Fibroblast of skin of scalp (primary cell): ENCODE data around the gene CENPQ. TPM values are rescaled to one million over a fixed set of nuclear protein-coding genes. Genes with fewer than 3 reads are reported as not detected.
"Not testable (repeated sequence)": the region's sequence is repeated elsewhere in the genome, so short reads cannot be mapped to it uniquely, and the experiment has no call there.

Experiments used
- DNase-seq: peaks from one replicate; pipeline ENCODE4 v3.0.0-alpha.2; 2013
- polyA plus RNA-seq, 2 experiments: library from polyadenylated mRNA; unstranded; fragments of 120-200 nt; gene quantifications; one replicate each; pipeline ENCODE4 v1.2.1, GENCODE V29; 2013; ENCODE audit not compliant: insufficient read length in 2 of 2

The CENPQ gene, protein sequence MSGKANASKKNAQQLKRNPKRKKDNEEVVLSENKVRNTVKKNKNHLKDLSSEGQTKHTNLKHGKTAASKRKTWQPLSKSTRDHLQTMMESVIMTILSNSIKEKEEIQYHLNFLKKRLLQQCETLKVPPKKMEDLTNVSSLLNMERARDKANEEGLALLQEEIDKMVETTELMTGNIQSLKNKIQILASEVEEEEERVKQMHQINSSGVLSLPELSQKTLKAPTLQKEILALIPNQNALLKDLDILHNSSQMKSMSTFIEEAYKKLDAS
- polyA plus RNA-seq (2013, experiment 1 of 2; ENCODE audit: insufficient read length): 4.4 TPM
- polyA plus RNA-seq (2013, experiment 2 of 2; ENCODE audit: insufficient read length): 4.9 TPM

DNA sequence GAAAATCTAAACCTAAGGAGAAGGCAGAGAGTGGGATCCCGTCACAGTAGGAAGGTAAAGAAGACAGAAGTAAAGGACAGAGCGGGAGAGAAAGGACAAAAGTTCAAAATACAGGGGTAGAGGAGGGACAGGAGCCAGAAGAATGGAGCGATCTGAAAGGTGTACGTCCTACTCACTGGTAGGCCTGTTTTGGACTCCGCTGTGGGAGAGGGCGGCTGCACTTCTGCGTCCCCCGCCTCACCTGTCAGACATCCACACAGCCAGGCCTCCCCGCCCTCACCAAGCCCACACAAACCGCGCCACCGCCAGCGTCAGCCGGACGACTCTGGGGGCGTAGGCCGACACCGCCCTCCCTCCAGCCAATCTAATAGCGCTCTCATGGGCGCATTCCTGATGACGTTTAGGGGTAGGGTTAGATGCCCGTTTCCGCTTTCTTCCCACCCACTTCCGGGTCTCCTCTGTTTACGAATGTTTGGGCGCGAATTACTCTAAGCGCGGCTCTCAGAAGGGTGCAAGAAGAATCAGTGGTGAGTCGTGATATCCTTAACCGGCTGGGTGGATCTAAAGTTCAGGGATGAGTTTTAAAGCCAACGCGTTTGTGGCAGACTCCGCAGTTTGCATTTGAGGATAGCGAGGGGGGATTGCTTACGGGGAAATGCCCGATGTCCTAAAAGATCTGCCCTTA is at the start of gene CENPQ, which contains the start of gene MMUT:
TSS of gene CENPQ (plus strand) at position 444 of the 685 bp plus-strand sequence. CDS start 6,807 bp downstream, outside the sequence.
TSS of gene MMUT (minus strand) at position 327 of the 685 bp plus-strand sequence. CDS start 3,787 bp downstream, outside the sequence.
- DNase-seq: peak; percentile 94

DNA sequence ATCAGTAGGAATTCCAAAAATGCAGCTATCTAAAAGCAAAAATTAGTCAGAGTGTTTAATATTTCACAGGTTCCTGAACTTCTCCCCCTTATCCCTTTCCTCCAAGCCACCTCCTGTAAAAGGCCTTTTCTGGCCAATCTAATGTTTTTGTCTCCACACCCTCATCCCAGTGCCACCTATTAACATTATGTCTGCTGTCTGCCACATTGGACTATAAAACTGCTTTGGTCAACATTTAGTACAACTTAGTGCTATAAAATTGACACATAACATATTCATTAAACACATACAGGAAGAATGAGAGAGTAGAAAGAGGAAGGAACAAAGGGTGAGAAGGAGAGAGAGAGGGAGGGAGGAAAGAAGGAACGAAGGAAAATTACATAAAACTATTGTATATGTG is 47.8 kb upstream of the CENPQ start:
- no peak for DNase-seq

DNA sequence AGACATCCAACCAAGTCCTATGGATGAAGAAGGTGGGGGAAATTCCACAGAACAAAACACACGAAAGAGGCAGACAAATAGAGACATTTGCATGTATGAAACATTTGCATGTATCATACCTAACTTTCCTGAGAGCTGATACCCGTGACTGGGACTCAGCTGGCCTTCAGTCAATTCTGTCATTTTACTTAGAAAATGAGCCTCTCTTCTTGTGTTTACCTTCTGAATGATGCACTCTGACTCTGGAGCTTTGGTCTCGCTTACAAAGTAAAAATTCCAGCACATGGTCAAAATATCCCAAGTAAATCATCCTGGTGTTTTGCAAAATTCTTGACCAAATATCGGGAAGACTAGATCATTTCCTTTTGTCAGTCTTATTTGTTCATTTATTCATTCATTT is 47.0 kb upstream of the CENPQ start:
- DNase-seq: no peak

DNA sequence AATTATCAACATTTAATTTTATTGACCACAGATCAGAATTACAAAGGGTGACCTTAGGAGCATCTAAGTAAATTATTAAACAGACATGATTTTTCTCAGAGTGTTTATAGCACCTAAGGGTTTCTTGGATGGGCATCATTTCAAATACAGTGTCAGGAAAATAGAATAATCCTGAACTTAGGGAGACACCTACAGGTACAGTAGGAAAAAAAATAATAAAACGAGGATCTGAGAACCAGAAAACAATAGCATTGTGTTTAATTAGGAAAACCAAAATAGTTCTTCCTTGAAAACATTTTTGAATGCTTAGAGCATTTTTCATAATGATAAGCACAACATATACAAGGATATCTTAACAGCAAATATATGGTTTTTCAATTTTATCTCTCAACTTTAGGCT is 39.4 kb upstream of the CENPQ start:
- DNase-seq: peak; percentile 8

DNA sequence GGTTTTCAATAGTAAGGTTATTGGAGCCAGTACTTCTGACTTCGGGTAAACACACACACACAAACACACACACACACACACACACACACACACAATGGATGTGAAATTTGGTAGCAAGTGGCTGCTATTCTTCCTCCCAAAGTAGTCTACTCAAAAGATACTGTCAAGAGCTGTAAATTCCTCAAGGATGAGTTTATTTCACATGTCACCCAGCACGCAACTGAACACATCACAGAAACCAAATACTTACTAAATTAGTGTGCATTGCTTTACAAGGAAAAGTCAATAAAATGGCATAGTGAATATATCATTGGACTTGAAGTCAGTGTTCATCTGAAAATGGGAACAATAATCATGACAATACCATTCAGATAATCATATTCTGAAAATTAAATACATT is 33.0 kb upstream of the CENPQ start:
- peak; percentile 40 for DNase-seq

DNA sequence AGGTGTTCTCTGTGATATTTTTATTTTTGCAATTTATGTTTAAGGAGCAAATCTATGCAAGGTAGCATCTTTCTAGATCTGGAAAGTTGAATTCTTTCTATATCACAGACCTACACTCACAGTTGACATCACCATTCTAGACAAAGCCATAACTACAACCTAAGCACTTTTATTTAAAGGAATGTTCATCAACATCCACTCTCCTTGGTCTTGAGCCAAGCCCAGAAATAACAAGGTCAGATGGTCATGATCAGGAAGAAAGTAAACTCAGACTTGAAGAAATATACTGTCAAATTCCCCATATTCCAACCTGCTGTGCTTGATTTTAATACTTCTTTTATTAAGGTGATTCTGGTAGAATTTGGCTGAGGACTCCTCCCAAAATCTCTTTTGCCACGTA is 32.3 kb upstream of the CENPQ start:
- DNase-seq: no peak

DNA sequence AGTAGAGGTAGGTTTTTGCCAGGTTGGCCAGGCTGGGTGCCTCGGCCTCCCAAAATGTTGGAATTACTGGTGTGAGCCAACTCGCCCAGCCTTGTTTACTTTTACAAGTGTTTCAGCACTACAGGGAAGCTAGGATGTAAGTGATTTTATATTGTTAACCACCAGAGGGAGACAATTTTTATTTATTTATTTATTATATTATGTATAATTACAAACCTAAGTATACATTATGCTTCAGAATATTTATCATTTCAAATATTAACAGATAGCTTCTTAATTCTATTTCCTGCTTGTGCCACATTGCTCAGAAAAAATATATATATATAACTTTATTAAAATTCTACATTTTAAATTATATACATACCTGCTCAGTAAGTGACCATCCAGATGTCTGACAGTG is 9.9 kb upstream of the CENPQ start:
- DNase-seq: no peak

DNA sequence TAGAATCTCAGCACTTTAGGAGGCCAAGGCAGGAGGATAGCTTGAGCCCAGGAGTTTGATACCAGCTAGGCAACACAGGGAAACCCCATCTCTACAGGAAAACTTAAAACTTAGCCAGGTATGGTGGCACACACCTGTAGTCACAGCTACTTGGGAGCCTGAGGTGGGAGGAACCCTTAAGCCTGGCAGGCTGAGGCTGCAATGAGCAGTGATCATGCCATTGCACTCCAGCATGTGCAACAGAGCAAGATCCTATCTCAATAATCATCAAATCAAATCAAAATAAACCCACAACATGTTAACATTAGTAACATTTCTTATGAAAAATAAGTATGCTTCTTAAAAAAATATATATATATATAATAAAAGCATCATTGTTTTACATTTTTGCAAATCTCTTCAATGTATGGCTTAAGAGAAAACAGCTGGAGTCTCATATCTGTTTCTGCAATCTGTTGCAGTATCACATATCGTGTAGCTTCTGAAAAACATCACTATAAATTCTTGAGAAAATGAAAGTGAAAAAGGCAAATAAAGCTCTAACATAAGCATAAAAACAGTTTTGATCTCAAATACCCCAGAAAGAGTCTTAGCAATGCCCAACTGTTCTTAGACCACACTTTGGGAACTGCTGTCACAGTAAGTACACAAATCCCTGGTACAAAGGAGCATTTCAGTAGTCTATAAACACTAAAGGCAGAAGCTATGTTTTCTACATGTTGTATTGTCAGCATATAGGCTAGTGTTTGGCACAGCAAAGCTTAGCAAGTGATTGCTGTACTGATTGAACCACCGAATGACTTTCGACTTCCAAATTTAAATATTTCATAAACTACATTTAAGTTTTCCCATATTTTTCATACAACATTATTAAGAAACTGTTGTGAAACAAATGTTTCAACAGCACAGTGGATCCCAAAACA is 8.1 kb upstream of the CENPQ start:
- DNase-seq: no peak

DNA sequence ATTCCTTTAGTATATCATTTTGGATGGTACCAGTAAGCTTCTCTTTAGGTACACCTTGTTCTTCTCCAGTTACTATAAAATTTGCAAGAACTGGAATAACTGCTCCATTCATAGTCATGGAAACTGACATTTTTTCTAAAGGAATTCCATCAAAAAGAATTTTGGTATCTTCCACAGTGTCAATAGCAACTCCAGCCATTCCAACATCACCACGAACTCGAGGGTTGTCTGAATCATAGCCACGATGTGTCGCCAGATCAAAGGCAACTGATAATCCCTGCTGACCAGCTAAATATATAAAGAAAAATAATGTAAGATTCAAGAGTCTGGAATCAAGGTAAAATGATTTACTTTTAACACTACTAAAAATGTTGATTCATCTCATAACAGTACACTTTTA is 5.4 kb upstream of the CENPQ start:
- DNase-seq: peak; percentile 29

DNA sequence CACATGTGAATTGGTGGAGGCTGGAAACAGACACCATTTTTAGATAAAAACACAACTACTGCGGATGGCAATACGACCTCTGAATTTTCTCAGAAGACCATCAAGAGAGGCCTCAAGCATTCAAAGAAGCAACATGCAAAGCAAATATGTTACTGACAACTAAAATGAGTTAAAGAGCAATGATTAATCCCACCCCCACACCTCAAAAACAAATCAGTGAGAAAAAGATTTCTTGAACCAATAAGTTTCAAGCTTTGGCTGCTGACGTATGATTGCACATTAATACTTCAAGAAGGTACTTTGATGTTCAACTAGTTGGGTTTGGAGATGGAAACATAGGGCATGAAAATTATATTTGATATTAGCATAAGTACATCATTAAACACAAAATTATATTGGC is 1.1 kb upstream of the CENPQ start:
- no peak for DNase-seq

DNA sequence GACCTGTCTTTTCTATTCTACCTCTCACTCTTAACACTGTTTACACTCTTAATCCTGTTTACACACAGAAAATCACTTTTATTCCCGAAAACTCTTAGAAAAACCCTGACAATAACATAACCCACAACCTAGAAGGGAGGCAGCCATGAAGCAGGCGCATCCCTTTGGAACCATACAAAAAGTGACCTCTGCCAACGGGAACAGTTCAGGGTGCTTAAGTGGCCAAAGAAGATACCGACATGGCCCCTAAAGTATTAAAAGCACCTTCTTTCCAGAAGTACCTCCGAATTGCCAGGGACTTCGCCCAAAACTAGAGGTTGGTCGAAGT is 607 bp upstream of the CENPQ start:
- DNase-seq: no peak

DNA sequence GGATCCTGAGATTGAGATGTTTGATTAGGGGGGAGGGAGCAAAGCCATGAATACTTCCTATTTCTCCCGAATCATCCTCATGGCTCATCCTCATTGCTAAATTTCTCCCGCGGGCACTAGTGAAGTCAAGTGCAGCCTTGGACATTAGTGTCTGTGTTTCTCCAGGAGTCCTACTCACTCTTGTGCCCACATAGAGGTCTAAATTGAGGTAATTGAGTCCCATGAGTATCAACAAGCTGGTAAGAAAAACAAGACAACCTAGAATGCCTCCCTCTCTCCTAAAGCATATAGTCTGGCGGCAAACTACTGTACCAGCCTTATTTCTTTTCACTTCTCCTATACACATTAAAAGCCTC is 420 bp downstream of the CENPQ start:
- no peak for DNase-seq

DNA sequence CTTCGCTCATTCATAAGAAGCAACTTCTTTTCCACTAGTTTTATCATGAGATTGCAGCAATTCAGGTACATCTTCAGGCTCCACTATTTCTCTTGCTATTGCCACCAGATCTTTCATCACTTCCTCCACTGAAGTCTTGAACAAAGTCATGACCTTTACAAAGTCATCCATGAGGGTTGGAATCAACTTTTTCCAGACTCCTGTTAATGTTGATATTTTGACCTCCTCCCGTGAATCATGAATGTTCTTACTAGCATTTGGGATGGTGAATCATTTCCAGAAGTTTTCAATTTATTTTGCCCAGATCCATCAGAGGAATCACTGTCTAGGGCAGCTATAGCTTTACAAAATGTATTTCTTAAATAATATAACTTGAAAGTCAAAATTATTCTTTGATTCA is 1.5 kb downstream of the CENPQ start:
- DNase-seq: no peak

DNA sequence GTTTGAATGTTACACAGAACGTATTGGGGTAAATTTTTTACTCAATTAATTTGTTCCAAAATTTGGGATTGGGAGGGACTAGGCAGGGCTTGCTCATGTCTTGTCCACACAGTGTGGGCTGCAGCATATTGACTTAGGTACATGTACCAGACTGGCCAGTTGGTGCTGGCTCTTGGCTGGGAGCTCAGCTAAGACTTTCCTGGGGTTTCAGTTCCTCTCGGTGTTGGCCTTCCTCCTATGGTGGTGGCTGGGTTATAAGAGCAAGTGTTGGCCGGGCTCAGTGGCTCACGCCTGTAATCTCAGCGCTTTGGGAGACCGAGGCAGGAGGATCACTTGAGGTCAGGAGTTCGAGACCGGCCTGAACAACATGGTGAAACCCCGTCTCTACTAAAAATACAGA is 4.9 kb downstream of the CENPQ start:
- DNase-seq: no peak

DNA sequence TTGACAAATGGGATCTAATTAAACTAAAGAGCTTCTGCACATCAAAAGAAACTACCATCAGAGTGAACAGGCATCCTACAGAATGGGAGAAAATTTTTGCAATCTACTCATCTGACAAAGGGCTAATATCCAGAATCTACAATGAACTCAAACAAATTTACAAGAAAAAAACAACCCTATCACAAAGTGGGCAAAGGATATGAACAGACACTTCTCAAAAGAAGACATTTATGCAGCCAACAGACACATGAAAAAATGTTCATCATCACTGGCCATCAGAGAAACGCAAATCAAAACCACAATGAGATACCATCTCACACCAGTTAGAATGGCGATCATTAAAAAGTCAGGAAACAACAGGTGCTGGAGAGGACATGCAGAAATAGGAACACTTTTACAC is 13.4 kb downstream of the CENPQ start:
- not testable (repeated sequence) for DNase-seq

DNA sequence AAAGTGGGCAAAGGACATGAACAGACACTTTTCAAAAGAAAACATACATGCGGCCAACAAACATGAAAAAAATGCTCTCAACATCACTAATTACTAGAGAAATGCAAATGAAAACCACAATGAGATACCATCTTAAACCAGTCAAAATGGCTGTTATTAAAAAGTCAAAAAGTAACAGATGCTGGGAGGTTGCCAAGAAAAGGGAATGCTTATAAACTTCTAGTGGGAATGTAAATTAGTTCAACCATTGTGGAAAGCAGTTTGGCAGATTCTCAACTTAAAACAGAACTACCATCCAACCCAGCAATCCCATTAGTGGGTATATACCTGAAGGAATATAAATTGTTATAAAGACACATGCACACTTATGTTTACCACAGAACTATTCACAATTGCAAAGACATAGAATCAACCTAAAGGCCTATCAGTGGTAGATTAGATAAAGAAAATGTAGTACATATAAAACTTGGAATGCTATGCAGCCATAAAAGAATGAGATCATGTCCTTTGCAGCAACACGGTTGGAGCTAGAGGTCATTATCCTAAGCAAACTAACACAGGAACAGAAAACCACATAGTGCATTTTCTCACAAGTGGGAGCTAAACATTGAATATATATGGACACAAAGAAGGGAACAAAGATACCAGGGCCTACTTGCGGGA is 16.3 kb downstream of the CENPQ start:
- no peak for DNase-seq

DNA sequence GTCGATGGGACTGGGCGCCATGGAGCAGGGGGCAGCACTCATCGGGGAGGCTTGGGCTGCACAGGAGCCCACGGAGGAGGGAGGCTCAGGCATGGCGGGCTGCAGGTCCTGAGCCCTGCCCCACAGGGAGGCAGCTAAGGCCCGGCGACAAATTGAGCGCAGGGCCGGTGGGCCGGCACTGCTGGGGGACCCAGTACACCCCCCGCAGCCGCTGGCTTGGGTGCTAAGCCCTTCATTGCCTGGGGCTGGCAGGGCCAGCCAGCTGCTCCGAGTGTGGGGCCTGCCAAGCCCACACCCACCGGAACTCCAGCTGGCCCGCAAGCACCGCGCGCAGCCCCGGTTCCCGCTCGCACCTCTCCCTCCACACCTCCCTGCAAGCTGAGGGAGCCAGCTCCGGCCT is 18.7 kb downstream of the CENPQ start:
- DNase-seq: not testable (repeated sequence)

DNA sequence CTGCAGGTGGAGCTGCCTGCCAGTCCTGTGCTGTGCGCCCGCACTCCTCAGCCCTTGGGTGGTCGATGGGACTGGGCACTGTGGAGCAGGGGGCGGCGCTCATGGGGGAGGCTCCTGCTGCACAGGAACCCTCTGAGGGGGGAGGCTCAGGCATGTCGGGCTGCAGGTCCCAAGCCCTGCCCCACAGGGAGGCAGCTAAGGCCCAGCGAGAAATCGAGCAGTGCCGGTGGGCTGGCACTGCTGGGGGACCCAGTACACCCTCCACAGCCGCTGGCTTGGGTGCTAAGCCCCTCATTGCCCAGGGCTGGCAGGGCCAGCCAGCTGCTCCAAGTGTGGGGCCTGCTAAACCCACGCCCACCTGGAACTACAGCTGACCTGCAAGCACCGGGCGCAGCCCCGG is 20.2 kb downstream of the CENPQ start:
- DNase-seq: not testable (repeated sequence)

DNA sequence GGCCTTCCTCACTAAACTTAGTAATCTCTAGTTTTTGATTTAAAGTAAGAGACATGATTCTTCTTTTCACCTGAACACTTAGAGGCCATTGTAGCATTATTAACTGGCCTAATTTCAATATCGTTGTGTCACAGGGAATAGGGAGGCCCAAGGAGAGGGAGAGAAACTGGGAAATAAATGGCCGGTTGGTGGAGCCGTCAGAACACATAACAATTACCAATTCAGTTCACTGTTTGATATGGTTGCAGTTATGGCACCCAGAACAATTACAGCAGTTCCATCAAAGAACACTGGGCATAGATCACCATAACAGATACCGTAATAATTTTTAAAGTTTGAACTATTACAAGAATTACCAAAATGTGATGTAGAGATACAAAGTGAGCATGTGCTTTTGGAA is 27.5 kb downstream of the CENPQ start:
- DNase-seq: no peak

DNA sequence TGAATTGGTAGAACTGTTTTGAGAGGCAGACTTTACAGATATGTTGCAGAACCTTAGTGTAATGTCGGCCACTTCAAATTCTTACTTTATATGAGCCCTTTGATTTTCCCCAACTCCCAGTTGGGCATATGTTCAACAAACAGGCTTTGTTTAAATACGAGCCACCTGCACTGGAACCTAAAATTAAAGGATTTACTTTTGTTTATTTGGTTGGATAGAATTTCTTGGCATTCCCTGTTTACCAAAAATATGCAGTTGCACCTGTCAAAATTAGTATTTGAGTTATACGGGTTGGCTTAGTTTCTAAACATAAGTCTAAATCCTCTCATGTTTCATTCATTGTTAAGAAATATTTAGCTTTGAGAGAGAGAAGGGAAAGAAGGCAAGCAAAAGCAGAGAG is 34.1 kb downstream of the CENPQ start:
- DNase-seq: no peak

DNA sequence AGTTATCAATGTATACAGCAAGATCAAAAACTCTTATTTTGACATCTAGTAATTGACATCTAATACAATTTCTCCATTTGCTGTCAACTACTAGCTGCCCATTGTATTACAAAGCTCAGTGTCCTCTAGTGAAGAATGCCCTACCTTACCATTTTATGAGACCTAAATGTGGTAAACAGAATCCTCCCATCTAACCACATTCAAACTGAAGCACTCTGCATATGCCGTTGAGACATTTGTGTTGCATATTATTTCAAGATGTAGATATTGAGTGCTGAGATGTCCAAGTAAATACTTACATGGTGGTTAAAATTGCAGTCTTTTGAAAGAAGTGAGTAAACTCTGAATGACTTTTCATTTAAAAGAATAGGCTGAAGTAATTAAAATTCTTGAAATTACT is 36.0 kb downstream of the CENPQ start:
- no peak for DNase-seq

DNA sequence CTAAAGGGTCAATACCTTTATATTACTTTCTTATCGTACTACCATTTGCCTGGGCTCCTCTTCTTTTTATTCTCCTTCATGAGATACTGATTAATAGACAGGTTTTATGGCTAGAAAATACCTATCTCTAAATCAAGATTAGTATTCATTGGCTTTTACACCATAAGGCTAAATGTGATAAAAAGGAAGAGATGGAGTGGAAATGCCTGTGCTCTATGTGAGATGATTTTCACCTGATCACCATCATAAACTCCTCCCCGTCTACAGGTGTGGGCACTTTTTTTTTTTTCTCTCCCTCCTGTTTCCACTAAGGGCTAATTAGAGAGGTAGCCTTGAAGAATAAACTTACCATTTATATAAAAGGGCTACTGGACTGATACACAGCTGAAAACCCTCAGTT is 36.5 kb downstream of the CENPQ start, which contains the start of gene GLYATL3:
TSS of gene GLYATL3 (plus strand) at position 301 of the 400 bp plus-strand sequence. CDS start 12,068 bp downstream, outside the sequence.
- DNase-seq: no peak

DNA sequence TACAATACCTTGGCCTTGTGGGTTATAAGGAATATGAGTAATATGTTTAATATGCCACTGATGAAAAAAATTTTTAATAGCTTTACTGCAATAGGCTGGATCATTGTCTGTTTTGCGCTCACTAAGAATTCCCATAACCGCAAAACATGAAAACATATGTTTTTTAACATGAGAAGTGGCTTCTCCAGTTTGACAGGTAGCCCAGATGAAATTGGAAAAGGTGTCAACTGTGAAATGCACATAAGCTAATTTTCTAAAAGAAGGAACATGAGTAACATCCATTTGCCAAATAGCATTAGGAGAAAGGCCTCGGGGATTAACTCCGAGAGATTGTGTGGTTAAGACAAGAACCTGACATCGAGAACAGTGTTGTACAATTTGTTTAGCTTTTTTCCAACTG is 41.5 kb downstream of the CENPQ start:
- DNase-seq: no peak
